ENCODE data around the gene TFEB. TPM values are rescaled to one million over a fixed set of nuclear protein-coding genes. Genes with fewer than 3 reads are reported as not detected.

Gene TFEB
- total RNA-seq, 1 donor from 2014 or later, result 0.13 TPM

DNA sequence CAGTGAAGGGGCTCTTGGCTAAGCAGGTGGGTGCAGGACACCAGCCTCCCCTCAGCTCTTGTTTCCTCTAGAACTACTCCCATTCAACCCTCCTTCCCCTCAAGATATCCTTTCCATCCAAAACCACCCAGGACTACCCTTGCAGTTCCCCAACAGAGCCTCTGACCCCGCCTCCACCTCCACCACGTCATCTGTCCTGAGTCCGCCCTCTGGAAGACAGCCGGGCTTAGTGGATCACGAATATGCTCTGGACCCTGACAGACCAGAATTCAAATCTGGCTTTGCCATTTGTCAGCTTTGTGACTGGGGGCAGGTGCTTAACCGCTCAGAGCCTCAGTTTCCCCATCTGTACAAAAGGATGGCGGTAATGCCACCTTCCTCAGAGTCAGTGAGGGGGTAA, 31.4 kb downstream of the TFEB start:
- Histone ChIP-seq H3K4me2 (no peak overlapping the region), H3K4me3 (no peak overlapping the region), H3K79me2 (ENCODE audit: low read depth) (no peaks in the 10 kb centered on the region), H2AFZ (replicated peaks) (no peak overlapping the region), H3K27ac (no peak overlapping the region), H3F3A (ENCODE audit: low read depth) (no peaks in the 10 kb centered on the region), H3K9ac (no peak overlapping the region), H3K27me3 (no peaks in the 10 kb centered on the region), H3K4me1 (peaks cover 4% of the 10 kb centered on the region), H3K36me3 (no peaks in the 10 kb centered on the region), H4K20me1 (ENCODE audit: low read depth) (no peaks in the 10 kb centered on the region), H3K9me3 (ENCODE audit: low read depth) (no peaks in the 10 kb centered on the region)
- H3K9me3 Mint-ChIP-seq, result no peaks in the 10 kb centered on the region
- no peak overlapping the region for H3K4me3 Mint-ChIP-seq
- TF ChIP-seq EZH2phosphoT487 (IDR thresholded peaks at IDR 0.05) (no peak), CTCF (IDR thresholded peaks at IDR 0.05) (no peak), EZH2 (IDR thresholded peaks at IDR 0.05) (no peak)
- no peak overlapping the region for H3K27ac Mint-ChIP-seq
- DNase-seq (ENCODE audit: low spot score), result no peak
- H3K27me3 Mint-ChIP-seq (ENCODE audit: insufficient read depth, low read depth), result peaks cover 14% of the 10 kb centered on the region
- H3K4me1 Mint-ChIP-seq, result peaks cover 28% of the 10 kb centered on the region
- no peaks in the 10 kb centered on the region for H3K36me3 Mint-ChIP-seq

GRCh38 chr6:41702771-41703494, 32.5 kb downstream of the TFEB start:
- no peaks in the 10 kb centered on the region for H3K9me3 ChIP-seq (ENCODE audit: low read depth)
- H3K4me3 Mint-ChIP-seq, result no peak overlapping the region
- H3K4me1 ChIP-seq, result peaks cover 4% of the 10 kb centered on the region
- H3K4me2 ChIP-seq, result no peak overlapping the region
- no peaks in the 10 kb centered on the region for H3F3A ChIP-seq (ENCODE audit: low read depth)
- H2AFZ ChIP-seq (replicated peaks), result no peak overlapping the region
- DNase-seq (ENCODE audit: low spot score), result no peak
- no peak overlapping the region for H3K4me3 ChIP-seq
- H3K4me1 Mint-ChIP-seq, result peaks cover 39% of the 10 kb centered on the region
- no peak overlapping the region for H3K9ac ChIP-seq
- no peaks in the 10 kb centered on the region for H3K36me3 ChIP-seq
- TF ChIP-seq EZH2phosphoT487 (IDR thresholded peaks at IDR 0.05) (no peak), EZH2 (IDR thresholded peaks at IDR 0.05) (no peak), CTCF (IDR thresholded peaks at IDR 0.05) (no peak)
- H4K20me1 ChIP-seq (ENCODE audit: low read depth), result no peaks in the 10 kb centered on the region
- no peaks in the 10 kb centered on the region for H3K79me2 ChIP-seq (ENCODE audit: low read depth)
- H3K27ac Mint-ChIP-seq, result peak overlapping the region; percentile 80
- no peaks in the 10 kb centered on the region for H3K9me3 Mint-ChIP-seq
- no peaks in the 10 kb centered on the region for H3K27me3 ChIP-seq
- peaks cover 13% of the 10 kb centered on the region for H3K27me3 Mint-ChIP-seq (ENCODE audit: insufficient read depth, low read depth)
- H3K36me3 Mint-ChIP-seq, result no peaks in the 10 kb centered on the region
- no peak overlapping the region for H3K27ac ChIP-seq

GRCh38 chr6:41702089-41702745, 33.2 kb downstream of the TFEB start:
- H3K36me3 ChIP-seq, result no peaks in the 10 kb centered on the region
- no peak overlapping the region for H3K27ac ChIP-seq
- Mint-ChIP-seq H3K27me3 (ENCODE audit: insufficient read depth, low read depth) (peaks cover 12% of the 10 kb centered on the region), H3K4me1 (peaks cover 42% of the 10 kb centered on the region), H3K36me3 (no peaks in the 10 kb centered on the region), H3K9me3 (no peaks in the 10 kb centered on the region), H3K4me3 (no peak overlapping the region), H3K27ac (no peak overlapping the region)
- H4K20me1 ChIP-seq (ENCODE audit: low read depth), result no peaks in the 10 kb centered on the region
- DNase-seq (ENCODE audit: low spot score), result no peak
- no peak for TF ChIP-seq EZH2 (IDR thresholded peaks at IDR 0.05)
- no peak for TF ChIP-seq EZH2phosphoT487 (IDR thresholded peaks at IDR 0.05)
- no peak for TF ChIP-seq CTCF (IDR thresholded peaks at IDR 0.05)
- H3K9ac ChIP-seq, result no peak overlapping the region
- H3F3A ChIP-seq (ENCODE audit: low read depth), result no peaks in the 10 kb centered on the region
- no peak overlapping the region for H3K4me3 ChIP-seq
- H3K4me2 ChIP-seq, result no peak overlapping the region
- H3K9me3 ChIP-seq (ENCODE audit: low read depth), result no peaks in the 10 kb centered on the region
- no peak overlapping the region for H2AFZ ChIP-seq (replicated peaks)
- H3K27me3 ChIP-seq, result no peaks in the 10 kb centered on the region
- peaks cover 4% of the 10 kb centered on the region for H3K4me1 ChIP-seq
- H3K79me2 ChIP-seq (ENCODE audit: low read depth), result no peaks in the 10 kb centered on the region
